ENCODE measurements around the gene NCAPG2.

- TF ChIP-seq EP300 (IDR thresholded peaks at IDR 0.05) = no peak
- TF ChIP-seq POLR2A (IDR thresholded peaks at IDR 0.05; ENCODE audit: low read depth) = no peak
- TF ChIP-seq, protein P1, sequence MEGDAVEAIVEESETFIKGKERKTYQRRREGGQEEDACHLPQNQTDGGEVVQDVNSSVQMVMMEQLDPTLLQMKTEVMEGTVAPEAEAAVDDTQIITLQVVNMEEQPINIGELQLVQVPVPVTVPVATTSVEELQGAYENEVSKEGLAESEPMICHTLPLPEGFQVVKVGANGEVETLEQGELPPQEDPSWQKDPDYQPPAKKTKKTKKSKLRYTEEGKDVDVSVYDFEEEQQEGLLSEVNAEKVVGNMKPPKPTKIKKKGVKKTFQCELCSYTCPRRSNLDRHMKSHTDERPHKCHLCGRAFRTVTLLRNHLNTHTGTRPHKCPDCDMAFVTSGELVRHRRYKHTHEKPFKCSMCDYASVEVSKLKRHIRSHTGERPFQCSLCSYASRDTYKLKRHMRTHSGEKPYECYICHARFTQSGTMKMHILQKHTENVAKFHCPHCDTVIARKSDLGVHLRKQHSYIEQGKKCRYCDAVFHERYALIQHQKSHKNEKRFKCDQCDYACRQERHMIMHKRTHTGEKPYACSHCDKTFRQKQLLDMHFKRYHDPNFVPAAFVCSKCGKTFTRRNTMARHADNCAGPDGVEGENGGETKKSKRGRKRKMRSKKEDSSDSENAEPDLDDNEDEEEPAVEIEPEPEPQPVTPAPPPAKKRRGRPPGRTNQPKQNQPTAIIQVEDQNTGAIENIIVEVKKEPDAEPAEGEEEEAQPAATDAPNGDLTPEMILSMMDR (IDR thresholded peaks at IDR 0.05) = no peak
Measured at GRCh38 chr7:158596745-158597144, 107.9 kb downstream of the NCAPG2 start.
